Sigmoid colon (tissue), 4 donors: ENCODE results near the gene PALM.

ENCODE experiments used
- POLR2A ChIP-seq, 2 donors: fragments of 450-650 bp; IDR thresholded peaks; one replicate each; pipeline ENCODE4 v1.6.1; 2016; ENCODE audit warnings: antibody characterized with exemption in 2 of 2, mild to moderate bottlenecking in 2 of 2, moderate library complexity in 2 of 2
- POLR2AphosphoS5 ChIP-seq, 4 donors: sonication (generic); formaldehyde crosslinking; IDR thresholded peaks; one replicate each; pipeline ENCODE4 v1.6.1; 2017; ENCODE audit warnings: antibody characterized with exemption in 4 of 4
- TF ChIP-seq, protein P1 (sequence below), 4 experiments: fragments of 450-650 bp in 3 of 4; fragments of 200-600 bp in 1 of 4; IDR thresholded peaks; one replicate each; pipeline ENCODE4 v1.5.1; 2016 to 2019; ENCODE audit warnings: antibody characterized with exemption in 4 of 4, mild to moderate bottlenecking in 3 of 4, moderate library complexity in 2 of 4

DNA sequence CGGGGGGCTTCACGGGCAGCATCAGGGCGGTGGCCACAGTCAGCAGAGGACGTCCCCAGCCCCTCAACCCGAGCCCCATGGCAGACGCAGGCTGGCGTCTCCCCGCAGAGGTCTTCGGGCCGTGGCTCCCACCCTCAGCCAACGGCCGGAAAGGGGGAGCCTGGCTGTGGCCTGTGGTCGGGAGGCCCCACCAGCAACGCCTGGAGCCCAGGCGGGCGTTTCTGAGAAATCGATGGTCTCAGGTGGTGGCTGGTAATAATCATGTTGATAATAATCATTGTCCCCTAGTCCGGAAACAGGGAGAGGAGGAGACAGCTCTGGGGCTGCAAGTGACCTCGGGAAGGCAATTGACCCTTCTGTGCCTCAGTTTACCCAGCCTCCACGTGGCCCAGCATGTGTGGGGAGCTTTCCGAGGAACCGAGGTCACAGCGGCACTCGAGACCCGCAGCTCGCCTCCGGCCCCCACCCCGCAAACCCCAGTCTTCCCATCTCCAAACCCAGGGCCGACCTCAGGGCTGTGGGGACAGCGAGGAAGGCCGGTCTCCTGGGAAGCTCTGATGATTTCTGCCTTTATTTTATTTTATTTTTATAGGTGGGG is 13.3 kb upstream of the PALM start, which contains the start of gene PRSS57:
- TF ChIP-seq, protein P1, sequence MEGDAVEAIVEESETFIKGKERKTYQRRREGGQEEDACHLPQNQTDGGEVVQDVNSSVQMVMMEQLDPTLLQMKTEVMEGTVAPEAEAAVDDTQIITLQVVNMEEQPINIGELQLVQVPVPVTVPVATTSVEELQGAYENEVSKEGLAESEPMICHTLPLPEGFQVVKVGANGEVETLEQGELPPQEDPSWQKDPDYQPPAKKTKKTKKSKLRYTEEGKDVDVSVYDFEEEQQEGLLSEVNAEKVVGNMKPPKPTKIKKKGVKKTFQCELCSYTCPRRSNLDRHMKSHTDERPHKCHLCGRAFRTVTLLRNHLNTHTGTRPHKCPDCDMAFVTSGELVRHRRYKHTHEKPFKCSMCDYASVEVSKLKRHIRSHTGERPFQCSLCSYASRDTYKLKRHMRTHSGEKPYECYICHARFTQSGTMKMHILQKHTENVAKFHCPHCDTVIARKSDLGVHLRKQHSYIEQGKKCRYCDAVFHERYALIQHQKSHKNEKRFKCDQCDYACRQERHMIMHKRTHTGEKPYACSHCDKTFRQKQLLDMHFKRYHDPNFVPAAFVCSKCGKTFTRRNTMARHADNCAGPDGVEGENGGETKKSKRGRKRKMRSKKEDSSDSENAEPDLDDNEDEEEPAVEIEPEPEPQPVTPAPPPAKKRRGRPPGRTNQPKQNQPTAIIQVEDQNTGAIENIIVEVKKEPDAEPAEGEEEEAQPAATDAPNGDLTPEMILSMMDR (IDR thresholded peaks at IDR 0.05): no peak
- TF ChIP-seq POLR2A (IDR thresholded peaks at IDR 0.05): no peak
- TF ChIP-seq POLR2AphosphoS5 (IDR thresholded peaks at IDR 0.05): no peak
